Hepatocyte (in vitro differentiated cells): ENCODE data around the gene CLK2.

Experiments
- CTCF ChIP-seq: fragments of 200-600 bp; sonication (generic); IDR thresholded peaks from 2 replicates; pipeline ENCODE4 v1.5.1; 2016; ENCODE audit warnings: antibody characterized with exemption, mild to moderate bottlenecking; ENCODE audit not compliant: poor library complexity
- EZH2 ChIP-seq: fragments of 200-600 bp; sonication (generic); IDR thresholded peaks from 2 replicates; pipeline ENCODE4 v1.6.1; 2016; ENCODE audit warnings: antibody characterized with exemption, mild to moderate bottlenecking, borderline replicate concordance

GRCh38 chr1:155254228-155254713 is 19.0 kb downstream of the CLK2 start:
- TF ChIP-seq CTCF: no peak
- TF ChIP-seq EZH2: no peak
